ENCODE data around the gene SIPA1L3. TPM values are rescaled to one million over a fixed set of nuclear protein-coding genes. Genes with fewer than 3 reads are reported as not detected.
"Not testable (repeated sequence)": the region's sequence is repeated elsewhere in the genome, so short reads cannot be mapped to it uniquely, and the experiment has no call there.

The SIPA1L3 gene
- total RNA-seq, 1 donor from 2014 or later, result 3.4 TPM

DNA sequence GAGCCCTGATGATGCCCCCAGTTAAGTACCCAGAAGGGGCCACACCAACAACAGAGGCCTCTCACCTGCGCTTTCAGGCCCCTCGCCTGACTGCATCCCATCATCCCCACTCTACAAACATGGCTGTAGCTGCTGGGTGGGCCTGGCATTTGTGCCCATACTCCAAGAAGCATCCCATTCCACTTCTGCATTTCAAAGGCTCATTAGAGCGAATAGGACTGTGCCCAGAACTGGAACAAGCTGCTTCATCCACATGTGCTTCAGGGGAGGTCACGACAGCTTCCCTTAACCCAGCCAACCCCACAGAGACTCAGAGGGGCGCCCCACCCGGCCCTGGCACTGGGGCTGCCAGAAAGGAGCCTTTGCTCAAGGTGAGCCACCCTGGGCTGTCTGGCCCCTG, 156.9 kb downstream of the SIPA1L3 start:
- Histone ChIP-seq H3K36me3 (ENCODE audit: control insufficient read depth, insufficient read depth, low read length) (no peaks in the 10 kb centered on the region), H3K4me3 (ENCODE audit: low read depth, low read length) (no peak overlapping the region), H3K27me3 (ENCODE audit: control insufficient read depth, insufficient read depth, low read length) (no peaks in the 10 kb centered on the region)
- FAIRE-seq (no peak), DNase-seq (ENCODE audit: low read depth) (no peak)
- TF ChIP-seq, protein P1, sequence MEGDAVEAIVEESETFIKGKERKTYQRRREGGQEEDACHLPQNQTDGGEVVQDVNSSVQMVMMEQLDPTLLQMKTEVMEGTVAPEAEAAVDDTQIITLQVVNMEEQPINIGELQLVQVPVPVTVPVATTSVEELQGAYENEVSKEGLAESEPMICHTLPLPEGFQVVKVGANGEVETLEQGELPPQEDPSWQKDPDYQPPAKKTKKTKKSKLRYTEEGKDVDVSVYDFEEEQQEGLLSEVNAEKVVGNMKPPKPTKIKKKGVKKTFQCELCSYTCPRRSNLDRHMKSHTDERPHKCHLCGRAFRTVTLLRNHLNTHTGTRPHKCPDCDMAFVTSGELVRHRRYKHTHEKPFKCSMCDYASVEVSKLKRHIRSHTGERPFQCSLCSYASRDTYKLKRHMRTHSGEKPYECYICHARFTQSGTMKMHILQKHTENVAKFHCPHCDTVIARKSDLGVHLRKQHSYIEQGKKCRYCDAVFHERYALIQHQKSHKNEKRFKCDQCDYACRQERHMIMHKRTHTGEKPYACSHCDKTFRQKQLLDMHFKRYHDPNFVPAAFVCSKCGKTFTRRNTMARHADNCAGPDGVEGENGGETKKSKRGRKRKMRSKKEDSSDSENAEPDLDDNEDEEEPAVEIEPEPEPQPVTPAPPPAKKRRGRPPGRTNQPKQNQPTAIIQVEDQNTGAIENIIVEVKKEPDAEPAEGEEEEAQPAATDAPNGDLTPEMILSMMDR (IDR thresholded peaks at IDR 0.05; ENCODE audit: insufficient read depth, low read length, severe bottlenecking), result no peak

DNA sequence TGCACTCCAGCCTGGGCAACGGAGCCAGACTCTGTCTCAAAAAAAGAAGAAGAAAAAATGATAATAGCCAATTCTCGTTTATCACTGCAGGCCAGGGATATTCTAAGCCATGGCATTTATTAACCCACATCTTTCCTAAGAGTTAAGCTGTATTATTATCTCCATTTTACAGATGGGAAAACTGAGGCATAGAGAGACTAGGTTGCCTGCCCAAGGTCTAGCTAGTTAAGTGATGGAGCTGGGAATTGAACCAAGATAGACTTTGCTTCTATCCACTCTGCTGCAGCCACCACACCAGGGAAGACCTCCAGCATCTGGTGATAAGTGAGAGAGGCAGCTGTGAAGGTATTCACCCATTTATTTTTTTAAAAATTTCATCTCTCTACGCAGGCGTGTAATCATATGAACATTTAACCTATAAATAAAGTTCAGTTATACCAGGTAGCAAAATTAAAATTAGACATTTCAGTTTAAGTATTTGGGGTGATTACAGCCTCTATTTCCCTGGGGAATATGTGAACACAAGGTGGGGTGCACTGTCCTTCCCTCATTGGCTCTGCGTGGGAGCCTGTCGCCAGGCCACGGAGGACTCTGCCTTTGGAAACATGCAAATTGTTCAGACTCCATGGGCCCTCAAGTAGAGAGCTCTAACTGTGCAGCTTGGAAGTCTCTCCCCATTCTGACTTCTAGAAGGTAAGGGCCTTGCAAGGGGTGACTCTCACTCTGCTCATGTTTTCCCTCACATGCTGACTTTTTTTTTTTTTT, 157.8 kb downstream of the SIPA1L3 start:
- Histone ChIP-seq H3K27me3 (ENCODE audit: control insufficient read depth, insufficient read depth, low read length) (no peaks in the 10 kb centered on the region), H3K4me3 (ENCODE audit: low read depth, low read length) (no peak overlapping the region), H3K36me3 (ENCODE audit: control insufficient read depth, insufficient read depth, low read length) (no peaks in the 10 kb centered on the region)
- no peak for DNase-seq (ENCODE audit: low read depth)
- FAIRE-seq, result no peak
- TF ChIP-seq, protein P1 (IDR thresholded peaks at IDR 0.05; ENCODE audit: insufficient read depth, low read length, severe bottlenecking), result no peak

DNA sequence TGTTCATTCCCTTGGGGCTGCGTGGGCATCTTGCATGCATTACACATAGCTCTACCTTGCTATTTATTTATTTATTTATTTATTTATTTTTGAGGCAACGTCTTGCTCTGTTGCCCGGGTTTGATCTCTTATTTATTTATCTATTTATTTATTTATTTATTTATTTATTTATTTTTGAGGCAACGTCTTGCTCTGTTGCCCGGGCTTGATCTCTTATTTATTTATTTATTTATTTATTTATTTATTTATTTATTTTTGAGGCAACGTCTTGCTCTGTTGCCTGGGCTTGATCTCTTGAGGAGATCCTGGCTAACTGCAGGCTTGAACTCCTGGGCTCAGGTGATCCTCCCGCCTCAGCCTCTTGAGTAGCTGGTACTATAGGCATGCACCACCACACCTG, 158.8 kb downstream of the SIPA1L3 start:
- not testable (repeated sequence) for H3K4me3 ChIP-seq (ENCODE audit: low read depth, low read length); H3K36me3 ChIP-seq (ENCODE audit: control insufficient read depth, insufficient read depth, low read length); DNase-seq (ENCODE audit: low read depth); H3K27me3 ChIP-seq (ENCODE audit: control insufficient read depth, insufficient read depth, low read length); FAIRE-seq

DNA sequence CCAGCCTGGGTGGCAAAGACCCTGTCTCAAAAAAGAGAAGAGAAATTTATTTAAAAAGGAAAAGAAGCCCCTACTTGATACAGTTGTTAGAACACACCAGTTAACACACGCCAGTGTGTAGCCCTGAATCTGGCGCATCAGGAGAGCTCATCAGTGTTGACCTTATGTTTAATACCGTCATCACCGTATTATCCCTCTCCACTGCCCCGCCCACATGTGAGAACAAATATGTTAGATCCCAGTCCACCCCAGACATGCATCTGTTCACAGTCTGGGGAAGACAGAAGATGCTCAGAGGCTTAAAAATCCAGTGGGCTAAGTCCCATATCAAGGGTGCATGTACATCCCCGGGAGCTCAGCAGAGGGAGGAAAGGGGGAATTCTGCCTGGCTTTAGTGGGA, 161.8 kb downstream of the SIPA1L3 start:
- Histone ChIP-seq H3K4me3 (ENCODE audit: low read depth, low read length) (no peak overlapping the region), H3K27me3 (ENCODE audit: control insufficient read depth, insufficient read depth, low read length) (no peaks in the 10 kb centered on the region), H3K36me3 (ENCODE audit: control insufficient read depth, insufficient read depth, low read length) (no peaks in the 10 kb centered on the region)
- no peak for FAIRE-seq
- DNase-seq (ENCODE audit: low read depth), result no peak
- TF ChIP-seq, protein P1 (IDR thresholded peaks at IDR 0.05; ENCODE audit: insufficient read depth, low read length, severe bottlenecking), result no peak

DNA sequence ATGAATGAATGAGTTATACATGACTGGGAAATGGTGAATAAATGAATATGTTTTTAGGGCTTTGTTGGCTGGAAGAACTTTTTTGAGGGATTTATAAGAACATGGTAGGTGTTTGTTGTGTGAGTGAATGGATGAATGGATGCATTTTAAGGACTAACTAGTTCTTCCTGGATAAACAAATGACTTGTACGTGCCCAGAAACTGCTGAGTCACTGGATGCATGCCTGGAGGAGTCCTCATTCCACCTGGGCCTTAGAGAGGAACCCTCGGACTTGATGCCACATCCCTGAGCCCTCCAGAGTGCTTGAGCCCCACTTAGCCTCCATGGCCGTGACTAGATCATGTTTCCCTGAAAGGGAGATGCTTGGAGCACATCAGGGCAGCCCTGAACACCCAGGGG, 163.6 kb downstream of the SIPA1L3 start:
- TF ChIP-seq, protein P1 (IDR thresholded peaks at IDR 0.05; ENCODE audit: insufficient read depth, low read length, severe bottlenecking), result no peak
- H3K27me3 ChIP-seq (ENCODE audit: control insufficient read depth, insufficient read depth, low read length), result no peaks in the 10 kb centered on the region
- peak; percentile 50 for FAIRE-seq
- peak; percentile 78 for DNase-seq (ENCODE audit: low read depth)
- H3K4me3 ChIP-seq (ENCODE audit: low read depth, low read length), result no peak overlapping the region
- H3K36me3 ChIP-seq (ENCODE audit: control insufficient read depth, insufficient read depth, low read length), result no peaks in the 10 kb centered on the region

DNA sequence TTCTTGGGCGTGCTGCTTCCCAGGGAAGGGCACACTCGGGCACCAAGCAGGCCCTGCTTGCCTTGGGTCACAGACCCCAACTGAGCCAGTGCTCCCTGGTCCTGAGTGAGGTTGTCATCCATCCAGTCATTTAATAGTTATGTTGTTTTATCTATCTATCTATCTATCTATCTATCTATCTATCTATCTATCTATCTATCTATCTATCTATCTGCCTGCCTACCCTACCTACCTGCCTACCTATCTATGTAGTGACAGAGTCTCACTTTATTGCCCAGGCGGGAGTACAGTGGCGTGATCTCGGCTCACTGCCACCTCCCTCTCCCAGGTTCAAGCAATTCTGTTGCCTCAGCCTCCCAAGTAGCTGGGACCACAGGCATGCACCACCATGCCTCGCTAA, 164.0 kb downstream of the SIPA1L3 start:
- not testable (repeated sequence) for DNase-seq (ENCODE audit: low read depth); H3K4me3 ChIP-seq (ENCODE audit: low read depth, low read length); H3K27me3 ChIP-seq (ENCODE audit: control insufficient read depth, insufficient read depth, low read length); H3K36me3 ChIP-seq (ENCODE audit: control insufficient read depth, insufficient read depth, low read length); FAIRE-seq

DNA sequence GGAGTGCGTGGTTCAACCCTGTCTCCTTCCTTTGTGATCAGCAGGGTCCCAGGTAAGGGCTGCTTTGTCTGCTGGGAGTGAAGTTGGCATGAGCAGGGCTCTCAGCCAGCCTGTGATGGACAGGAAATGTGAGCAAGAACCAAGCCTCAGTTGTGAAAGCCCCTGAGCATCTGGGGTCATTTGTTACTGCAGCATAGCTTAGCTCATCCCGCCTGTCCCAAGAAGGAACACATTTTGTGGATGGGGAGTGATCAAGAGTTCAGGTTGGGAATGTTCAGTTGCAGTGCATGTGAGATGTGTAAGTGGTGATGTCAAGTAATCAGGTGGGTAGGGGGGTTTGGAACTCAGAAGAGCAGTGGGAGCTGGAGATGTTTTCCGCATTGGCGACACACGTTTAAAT, 164.6 kb downstream of the SIPA1L3 start:
- Histone ChIP-seq H3K4me3 (ENCODE audit: low read depth, low read length) (no peak overlapping the region), H3K36me3 (ENCODE audit: control insufficient read depth, insufficient read depth, low read length) (no peaks in the 10 kb centered on the region), H3K27me3 (ENCODE audit: control insufficient read depth, insufficient read depth, low read length) (no peaks in the 10 kb centered on the region)
- TF ChIP-seq, protein P1 (IDR thresholded peaks at IDR 0.05; ENCODE audit: insufficient read depth, low read length, severe bottlenecking), result no peak
- FAIRE-seq, result no peak
- no peak for DNase-seq (ENCODE audit: low read depth)
